Memory B cell (primary cell): ENCODE data around the gene DNAH8.

Experiments used
- ATAC-seq: fragments of 150-1000 bp; cut with Tn5 transposase; 2 replicates; pipeline ENCODE4 v1.10.0; 2021; ENCODE audit warnings: low read depth, mild to moderate bottlenecking, moderate library complexity
- DNase-seq, 2 donors: peaks; one replicate each; pipeline ENCODE4 v3.0.0; 2022; ENCODE audit warnings: low spot score in 2 of 2
- H3K27ac Mint-ChIP-seq: one replicate; pipeline ENCODE4 v1.8.0; 2022; ENCODE audit warnings: mild to moderate bottlenecking, moderate library complexity, mixed read lengths
- H3K27me3 Mint-ChIP-seq: one replicate; pipeline ENCODE4 v1.8.0; 2022; ENCODE audit warnings: mixed read lengths
- H3K36me3 Mint-ChIP-seq: one replicate; pipeline ENCODE4 v1.8.0; 2022; ENCODE audit warnings: mild to moderate bottlenecking, mixed read lengths
- H3K4me1 Mint-ChIP-seq: one replicate; pipeline ENCODE4 v1.8.0; 2022; ENCODE audit warnings: mixed read lengths
- H3K4me3 Mint-ChIP-seq: one replicate; pipeline ENCODE4 v1.8.0; 2022; ENCODE audit warnings: mild to moderate bottlenecking, moderate library complexity, mixed read lengths
- H3K9me3 Mint-ChIP-seq: one replicate; pipeline ENCODE4 v1.8.0; 2022; ENCODE audit warnings: mixed read lengths

The DNAH8 gene

GRCh38 chr6:39061182-39061581 lies 346.1 kb downstream of the DNAH8 start:
- H3K4me1 Mint-ChIP-seq, result no peaks in the 10 kb centered on the region
- no peak overlapping the region for H3K4me3 Mint-ChIP-seq
- H3K36me3 Mint-ChIP-seq, result no peaks in the 10 kb centered on the region
- ATAC-seq (no peak), DNase-seq (no peak)
- peaks cover 17% of the 10 kb centered on the region for H3K27me3 Mint-ChIP-seq
- H3K9me3 Mint-ChIP-seq, result no peaks in the 10 kb centered on the region
- no peak overlapping the region for H3K27ac Mint-ChIP-seq

GRCh38 chr6:39061588-39061987 lies 346.5 kb downstream of the DNAH8 start:
- H3K27me3 Mint-ChIP-seq, result peaks cover 17% of the 10 kb centered on the region
- no peak overlapping the region for H3K4me3 Mint-ChIP-seq
- no peaks in the 10 kb centered on the region for H3K4me1 Mint-ChIP-seq
- ATAC-seq (no peak), DNase-seq (no peak)
- no peak overlapping the region for H3K27ac Mint-ChIP-seq
- H3K9me3 Mint-ChIP-seq, result no peaks in the 10 kb centered on the region
- no peaks in the 10 kb centered on the region for H3K36me3 Mint-ChIP-seq

- peaks cover 17% of the 10 kb centered on the region for H3K27me3 Mint-ChIP-seq
- H3K9me3 Mint-ChIP-seq, result no peaks in the 10 kb centered on the region
- no peak overlapping the region for H3K27ac Mint-ChIP-seq
- no peak for ATAC-seq
- no peak overlapping the region for H3K4me3 Mint-ChIP-seq
- no peaks in the 10 kb centered on the region for H3K36me3 Mint-ChIP-seq
- H3K4me1 Mint-ChIP-seq, result no peaks in the 10 kb centered on the region
- no peak for DNase-seq
Observed at GRCh38 chr6:39062014-39062740, 347.1 kb downstream of the DNAH8 start.

- no peaks in the 10 kb centered on the region for H3K36me3 Mint-ChIP-seq
- ATAC-seq (no peak), DNase-seq (no peak)
- no peak overlapping the region for H3K27ac Mint-ChIP-seq
- no peaks in the 10 kb centered on the region for H3K9me3 Mint-ChIP-seq
- H3K4me3 Mint-ChIP-seq, result no peak overlapping the region
- no peaks in the 10 kb centered on the region for H3K4me1 Mint-ChIP-seq
- H3K27me3 Mint-ChIP-seq, result peaks cover 15% of the 10 kb centered on the region
Observed at GRCh38 chr6:39063526-39063925, 348.4 kb downstream of the DNAH8 start.

GRCh38 chr6:39065561-39065960 lies 350.4 kb downstream of the DNAH8 start:
- no peak overlapping the region for H3K27ac Mint-ChIP-seq
- H3K27me3 Mint-ChIP-seq, result peaks cover 7% of the 10 kb centered on the region
- ATAC-seq (no peak), DNase-seq (no peak)
- no peaks in the 10 kb centered on the region for H3K9me3 Mint-ChIP-seq
- H3K4me1 Mint-ChIP-seq, result no peaks in the 10 kb centered on the region
- no peak overlapping the region for H3K4me3 Mint-ChIP-seq
- H3K36me3 Mint-ChIP-seq, result no peaks in the 10 kb centered on the region

- Mint-ChIP-seq H3K9me3 (no peaks in the 10 kb centered on the region), H3K4me3 (no peak overlapping the region), H3K4me1 (no peaks in the 10 kb centered on the region), H3K27ac (no peak overlapping the region), H3K36me3 (no peaks in the 10 kb centered on the region), H3K27me3 (peaks cover 8% of the 10 kb centered on the region)
- DNase-seq, result no peak
- ATAC-seq, result no peak
Observed at GRCh38 chr6:39068391-39068790, 353.3 kb downstream of the DNAH8 start.

- Mint-ChIP-seq H3K27ac (no peak overlapping the region), H3K4me3 (no peak overlapping the region), H3K27me3 (peaks cover 7% of the 10 kb centered on the region), H3K4me1 (no peaks in the 10 kb centered on the region), H3K9me3 (no peaks in the 10 kb centered on the region), H3K36me3 (no peaks in the 10 kb centered on the region)
- no peak for DNase-seq
- no peak for ATAC-seq
Observed at GRCh38 chr6:39072830-39073229, 357.7 kb downstream of the DNAH8 start.

GRCh38 chr6:39073471-39074355 lies 358.6 kb downstream of the DNAH8 start:
- Mint-ChIP-seq H3K27me3 (peaks cover 7% of the 10 kb centered on the region), H3K27ac (no peak overlapping the region), H3K4me3 (no peak overlapping the region), H3K4me1 (no peaks in the 10 kb centered on the region), H3K36me3 (no peaks in the 10 kb centered on the region), H3K9me3 (no peaks in the 10 kb centered on the region)
- ATAC-seq (no peak), DNase-seq (no peak)

- no peaks in the 10 kb centered on the region for H3K36me3 Mint-ChIP-seq
- no peaks in the 10 kb centered on the region for H3K4me1 Mint-ChIP-seq
- H3K9me3 Mint-ChIP-seq, result no peaks in the 10 kb centered on the region
- peaks cover 7% of the 10 kb centered on the region for H3K27me3 Mint-ChIP-seq
- ATAC-seq (no peak), DNase-seq (no peak)
- H3K27ac Mint-ChIP-seq, result no peak overlapping the region
- H3K4me3 Mint-ChIP-seq, result no peak overlapping the region
Observed at GRCh38 chr6:39074486-39074885, 359.4 kb downstream of the DNAH8 start.

- Mint-ChIP-seq H3K9me3 (no peaks in the 10 kb centered on the region), H3K36me3 (no peaks in the 10 kb centered on the region), H3K4me1 (no peaks in the 10 kb centered on the region), H3K27me3 (peaks cover 7% of the 10 kb centered on the region), H3K4me3 (no peak overlapping the region), H3K27ac (no peak overlapping the region)
- ATAC-seq, result no peak
- no peak for DNase-seq
Observed at GRCh38 chr6:39075010-39075686, 360.0 kb downstream of the DNAH8 start.

GRCh38 chr6:39075807-39076622 lies 360.9 kb downstream of the DNAH8 start:
- Mint-ChIP-seq H3K36me3 (no peaks in the 10 kb centered on the region), H3K4me3 (no peak overlapping the region), H3K9me3 (no peaks in the 10 kb centered on the region), H3K27me3 (peaks cover 7% of the 10 kb centered on the region), H3K27ac (no peak overlapping the region), H3K4me1 (no peaks in the 10 kb centered on the region)
- DNase-seq (no peak), ATAC-seq (no peak)

GRCh38 chr6:39076623-39077535 lies 361.8 kb downstream of the DNAH8 start:
- no peak overlapping the region for H3K27ac Mint-ChIP-seq
- no peak for DNase-seq
- no peak for ATAC-seq
- no peaks in the 10 kb centered on the region for H3K9me3 Mint-ChIP-seq
- H3K4me1 Mint-ChIP-seq, result no peaks in the 10 kb centered on the region
- no peak overlapping the region for H3K4me3 Mint-ChIP-seq
- H3K36me3 Mint-ChIP-seq, result no peaks in the 10 kb centered on the region
- peaks cover 6% of the 10 kb centered on the region for H3K27me3 Mint-ChIP-seq
